ENCODE measurements around the gene CUBN. TPM values are rescaled to one million over a fixed set of nuclear protein-coding genes. Genes with fewer than 3 reads are reported as not detected.

CUBN gene
- total RNA-seq, 4 donors from 2014 or later: 0.27 to 3.6 (median 0.96) TPM

DNA sequence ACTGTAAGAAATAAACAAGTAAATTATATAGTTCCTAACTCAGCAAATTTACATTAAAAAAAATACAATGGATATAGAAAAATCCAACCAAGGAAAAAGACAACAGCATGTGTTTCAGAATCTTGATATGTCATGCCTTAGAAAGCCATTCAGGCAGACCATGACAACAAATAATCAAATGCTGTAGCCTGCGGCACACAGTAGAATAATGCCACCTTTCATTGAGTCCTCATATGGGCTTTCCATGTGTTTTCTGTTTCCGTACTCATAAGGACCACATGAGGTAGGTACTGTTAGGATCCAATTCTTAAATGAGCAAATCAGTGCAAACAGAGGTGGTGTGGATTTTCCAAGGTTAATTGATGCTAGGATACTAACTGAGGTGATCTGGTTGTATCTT lies 138.6 kb downstream of the CUBN start:
- no peaks in the 10 kb centered on the region for H3K4me1 ChIP-seq
- intact Hi-C loops (cut with DNase I; ENCODE audit: low total_unique reads): loop anchor here (5.0 kb wide), 1 partner anchor 41 kb away; no protein-coding TSS in a partner anchor
- H3K36me3 ChIP-seq: no peaks in the 10 kb centered on the region
- no peak overlapping the region for H3K27ac ChIP-seq
- in situ Hi-C loops (cut with MboI; ENCODE audit: low sequenced_read_pairs in 4 of 4): no loop called here
- H3K9me3 ChIP-seq: no peaks in the 10 kb centered on the region
- peaks cover 0 to 3% (median 0%) of the 10 kb centered on the region in 3 donors for H3K27me3 ChIP-seq
- TF ChIP-seq POLR2A (IDR thresholded peaks at IDR 0.05): no peak
- TF ChIP-seq, protein P1, sequence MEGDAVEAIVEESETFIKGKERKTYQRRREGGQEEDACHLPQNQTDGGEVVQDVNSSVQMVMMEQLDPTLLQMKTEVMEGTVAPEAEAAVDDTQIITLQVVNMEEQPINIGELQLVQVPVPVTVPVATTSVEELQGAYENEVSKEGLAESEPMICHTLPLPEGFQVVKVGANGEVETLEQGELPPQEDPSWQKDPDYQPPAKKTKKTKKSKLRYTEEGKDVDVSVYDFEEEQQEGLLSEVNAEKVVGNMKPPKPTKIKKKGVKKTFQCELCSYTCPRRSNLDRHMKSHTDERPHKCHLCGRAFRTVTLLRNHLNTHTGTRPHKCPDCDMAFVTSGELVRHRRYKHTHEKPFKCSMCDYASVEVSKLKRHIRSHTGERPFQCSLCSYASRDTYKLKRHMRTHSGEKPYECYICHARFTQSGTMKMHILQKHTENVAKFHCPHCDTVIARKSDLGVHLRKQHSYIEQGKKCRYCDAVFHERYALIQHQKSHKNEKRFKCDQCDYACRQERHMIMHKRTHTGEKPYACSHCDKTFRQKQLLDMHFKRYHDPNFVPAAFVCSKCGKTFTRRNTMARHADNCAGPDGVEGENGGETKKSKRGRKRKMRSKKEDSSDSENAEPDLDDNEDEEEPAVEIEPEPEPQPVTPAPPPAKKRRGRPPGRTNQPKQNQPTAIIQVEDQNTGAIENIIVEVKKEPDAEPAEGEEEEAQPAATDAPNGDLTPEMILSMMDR (IDR thresholded peaks at IDR 0.05 in 4 of 5, conservative IDR thresholded peaks at IDR 0.05 in 1 of 5): no peak
- no peak for ATAC-seq
- no peak for DNase-seq
- no peak overlapping the region for H3K4me3 ChIP-seq

- TF ChIP-seq, protein P1 (IDR thresholded peaks at IDR 0.05 in 4 of 5, conservative IDR thresholded peaks at IDR 0.05 in 1 of 5): no peak
- no peak for TF ChIP-seq POLR2A (IDR thresholded peaks at IDR 0.05)
- no peak for ATAC-seq
- DNase-seq: no peak
- H3K36me3 ChIP-seq: no peaks in the 10 kb centered on the region
- no peaks in the 10 kb centered on the region for H3K4me1 ChIP-seq
- no peaks in the 10 kb centered on the region for H3K9me3 ChIP-seq
- H3K4me3 ChIP-seq: no peak overlapping the region
- in situ Hi-C loops (cut with MboI; ENCODE audit: low sequenced_read_pairs in 4 of 4): no loop called here
- intact Hi-C loops (cut with DNase I; ENCODE audit: low total_unique reads): loop anchor here (5.0 kb wide), 1 partner anchor 42 kb away; no protein-coding TSS in a partner anchor
- H3K27ac ChIP-seq: no peak overlapping the region
- H3K27me3 ChIP-seq: peaks cover 0 to 3% (median 0%) of the 10 kb centered on the region in 3 donors
These were observed 139.8 kb downstream of the CUBN start for GRCh38 chr10:16989826-16990293.

DNA sequence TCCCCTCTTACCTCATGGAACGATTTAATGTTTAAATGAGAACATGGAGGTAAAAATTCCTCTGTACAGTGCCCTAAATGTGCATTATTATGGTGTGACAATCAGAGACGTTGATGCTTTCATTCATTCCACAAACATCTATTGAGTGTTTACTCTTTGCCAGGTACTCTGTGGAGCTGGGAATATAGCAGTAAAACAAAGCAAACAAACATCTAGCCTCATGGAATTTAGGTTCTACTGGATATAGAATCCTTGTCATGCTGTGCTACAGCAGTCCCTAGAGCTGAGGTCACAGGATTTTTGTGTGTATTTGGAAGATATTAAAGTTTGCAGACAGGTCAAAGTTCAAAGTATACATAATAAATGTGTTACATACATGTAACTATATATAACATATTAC lies 140.7 kb downstream of the CUBN start:
- TF ChIP-seq, protein P1 (IDR thresholded peaks at IDR 0.05 in 4 of 5, conservative IDR thresholded peaks at IDR 0.05 in 1 of 5): no peak
- no peak for TF ChIP-seq POLR2A (IDR thresholded peaks at IDR 0.05)
- intact Hi-C loops (cut with DNase I; ENCODE audit: low total_unique reads): no loop called here
- in situ Hi-C loops (cut with MboI; ENCODE audit: low sequenced_read_pairs in 4 of 4): no loop called here
- H3K27me3 ChIP-seq: peaks cover 0 to 3% (median 0%) of the 10 kb centered on the region in 3 donors
- no peak overlapping the region for H3K4me3 ChIP-seq
- ATAC-seq (no peak), DNase-seq (no peak)
- no peak overlapping the region for H3K27ac ChIP-seq
- no peaks in the 10 kb centered on the region for H3K36me3 ChIP-seq
- H3K4me1 ChIP-seq: no peaks in the 10 kb centered on the region
- no peaks in the 10 kb centered on the region for H3K9me3 ChIP-seq

- no peak for TF ChIP-seq POLR2A (IDR thresholded peaks at IDR 0.05)
- TF ChIP-seq, protein P1 (IDR thresholded peaks at IDR 0.05 in 4 of 5, conservative IDR thresholded peaks at IDR 0.05 in 1 of 5): no peak
- no peak overlapping the region for H3K4me3 ChIP-seq
- H3K27me3 ChIP-seq: peaks cover 0 to 3% (median 0%) of the 10 kb centered on the region in 3 donors
- ATAC-seq (no peak), DNase-seq (no peak)
- intact Hi-C loops (cut with DNase I; ENCODE audit: low total_unique reads) (no loop called here), in situ Hi-C loops (cut with MboI; ENCODE audit: low sequenced_read_pairs in 4 of 4) (no loop called here)
- H3K4me1 ChIP-seq: no peaks in the 10 kb centered on the region
- peak overlapping the region in 2 of 4 donors; percentile 36 to 37 for H3K27ac ChIP-seq
- H3K36me3 ChIP-seq: no peaks in the 10 kb centered on the region
- H3K9me3 ChIP-seq: no peaks in the 10 kb centered on the region
These were observed 141.5 kb downstream of the CUBN start for GRCh38 chr10:16987976-16988610.

Data from gastrocnemius medialis (tissue), 4 donors.